Keratinocyte (primary cell): ENCODE measurements around the gene CCDC54. TPM values are rescaled to one million over a fixed set of nuclear protein-coding genes. Genes with fewer than 3 reads are reported as not detected.

Source experiments
- DNase-seq: peaks from one replicate; pipeline ENCODE4 v3.0.0-alpha.2; 2011; ENCODE audit warnings: low read depth, missing footprints, low spot score
- FAIRE-seq: peaks from 2 replicates; lab custom pipeline; 2011; peaks lifted over from hg19 to GRCh38; lab: Jason Lieb, UNC
- H2AFZ ChIP-seq: 2 replicates; pipeline ENCODE4 v1.6.0; 2012; ENCODE audit warnings: low read length, control low read depth, inconsistent platforms; ENCODE audit not compliant: control insufficient read depth
- H3K27ac ChIP-seq: 2 replicates; pipeline ENCODE4 v1.5.1; 2011; ENCODE audit warnings: low read length; ENCODE audit not compliant: control insufficient read depth, insufficient read depth
- H3K27me3 ChIP-seq: 3 replicates; pipeline ENCODE4 v1.6.0; 2011; ENCODE audit warnings: low read length; ENCODE audit not compliant: control insufficient read depth, insufficient read depth; ENCODE audit errors: extremely low read depth
- H3K36me3 ChIP-seq, 2 experiments: 2 replicates in 1 of 2; 3 replicates in 1 of 2; pipeline ENCODE4 v1.5.1; 2011; ENCODE audit warnings: low read length in 2 of 2, mild to moderate bottlenecking in 1 of 2; ENCODE audit not compliant: control insufficient read depth in 2 of 2, insufficient read depth in 2 of 2; ENCODE audit errors: extremely low read depth in 1 of 2
- H3K4me1 ChIP-seq: 3 replicates; pipeline ENCODE4 v1.5.1; 2011; ENCODE audit warnings: low read length; ENCODE audit not compliant: control insufficient read depth, insufficient read depth; ENCODE audit errors: extremely low read depth
- H3K4me2 ChIP-seq: 3 replicates; pipeline ENCODE4 v1.6.0; 2011; ENCODE audit warnings: low read depth, low read length; ENCODE audit not compliant: control insufficient read depth, insufficient read depth; ENCODE audit errors: extremely low read depth
- H3K4me3 ChIP-seq, 3 experiments: fragments of 200-600 bp in 1 of 3; sonication (generic) in 1 of 3; 2 replicates in 2 of 3; 3 replicates in 1 of 3; pipeline ENCODE4 v1.5.1; 2011 to 2016; ENCODE audit warnings: low read length in 3 of 3, mild to moderate bottlenecking in 3 of 3, control low read depth in 2 of 3, inconsistent platforms in 1 of 3, low read depth in 1 of 3, mixed read lengths in 1 of 3, mixed run types in 1 of 3, moderate library complexity in 1 of 3; ENCODE audit not compliant: control insufficient read depth in 2 of 3, insufficient read depth in 2 of 3; ENCODE audit errors: extremely low read depth in 1 of 3
- H3K79me2 ChIP-seq: 2 replicates; pipeline ENCODE4 v1.6.0; 2012; ENCODE audit warnings: low read length; ENCODE audit not compliant: control insufficient read depth, insufficient read depth
- H3K9ac ChIP-seq: 3 replicates; pipeline ENCODE4 v1.6.0; 2011; ENCODE audit warnings: low read length; ENCODE audit not compliant: control insufficient read depth, insufficient read depth; ENCODE audit errors: extremely low read depth
- H3K9me1 ChIP-seq: 3 replicates; pipeline ENCODE4 v1.6.0; 2011; ENCODE audit warnings: low read length; ENCODE audit not compliant: control insufficient read depth, insufficient read depth; ENCODE audit errors: extremely low read depth
- H3K9me3 ChIP-seq: 2 replicates; pipeline ENCODE4 v1.5.1; 2012; ENCODE audit warnings: low read depth, low read length; ENCODE audit not compliant: control insufficient read depth
- H4K20me1 ChIP-seq: 3 replicates; pipeline ENCODE4 v1.6.0; 2011; ENCODE audit warnings: low read length; ENCODE audit not compliant: control insufficient read depth, insufficient read depth; ENCODE audit errors: extremely low read depth
- EZH2 ChIP-seq: IDR thresholded peaks from one replicate; pipeline ENCODE4 v1.6.1; 2012; ENCODE audit warnings: inconsistent platforms, mild to moderate bottlenecking, low read length, moderate library complexity
- dilution Hi-C: fragments of 300-500 bp; cut with MboI; formaldehyde crosslinking; loops from one replicate; pipeline ENCODE4 v1.7.0; 2020; ENCODE audit warnings: low sequenced_read_pairs; ENCODE audit not compliant: extremely low pct_ligation_motif_present
- polyA plus RNA-seq, 5 experiments: library from polyadenylated mRNA; depleted of rRNA in 3 of 5; stranded (reverse) in 3 of 5; stranded (forward) in 1 of 5; unstranded in 1 of 5; fragments of >200 nt; gene quantifications; 1 replicate in 1 of 5; 2 replicates in 3 of 5; 3 replicates in 1 of 5; pipeline versions ENCODE4 v1.2.1 to v1.2.3, GENCODE V29; 2011 to 2012; ENCODE audit warnings: missing spikeins in 2 of 5, low read depth in 1 of 5, low replicate concordance in 1 of 5
- TF ChIP-seq, protein P1 (sequence below), 3 experiments: IDR thresholded peaks in 1 of 3; conservative IDR thresholded peaks in 1 of 3; optimal IDR thresholded peaks in 1 of 3; 2 replicates in 2 of 3; 3 replicates in 1 of 3; pipeline versions ENCODE3 to v1.5.1; 2011; ENCODE audit warnings: low read length in 3 of 3, mild to moderate bottlenecking in 3 of 3, moderate library complexity in 2 of 3, control low read depth in 1 of 3, inconsistent platforms in 1 of 3; ENCODE audit not compliant: insufficient read depth in 2 of 3; ENCODE audit errors: extremely low read depth in 1 of 3

The CCDC54 gene
- polyA plus RNA-seq, 1 donor (not counting 4 experiments of a cell fraction or from before 2014, with no cell fraction given), result not detected

DNA sequence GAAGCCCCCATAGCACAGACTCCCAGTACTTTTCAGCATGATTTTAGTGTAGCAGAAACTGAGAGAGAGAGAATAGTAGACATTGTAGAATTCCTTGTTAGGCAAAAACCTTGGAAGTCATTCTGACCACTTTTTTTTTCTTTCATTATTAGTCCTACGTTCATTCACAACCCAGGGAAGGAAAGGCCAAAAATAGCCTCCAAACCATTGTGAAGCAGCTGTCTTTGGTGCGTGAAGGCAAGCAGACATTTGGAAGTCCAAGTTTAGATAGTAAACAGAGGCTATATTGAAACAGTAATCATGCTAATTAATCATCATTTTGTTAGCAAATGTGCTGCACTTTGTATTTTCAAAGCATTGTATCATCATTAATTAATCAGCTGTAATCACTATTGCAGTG, 34.5 kb downstream of the CCDC54 start:
- Histone ChIP-seq H2AFZ (no peak overlapping the region), H3K27me3 (no peaks in the 10 kb centered on the region), H3K9me3 (peaks cover 2% of the 10 kb centered on the region), H4K20me1 (no peaks in the 10 kb centered on the region), H3K4me3 (no peak overlapping the region), H3K79me2 (no peaks in the 10 kb centered on the region), H3K9ac (no peak overlapping the region), H3K36me3 (no peaks in the 10 kb centered on the region), H3K9me1 (no peaks in the 10 kb centered on the region), H3K4me1 (peaks cover 4% of the 10 kb centered on the region), H3K27ac (no peak overlapping the region), H3K4me2 (no peak overlapping the region)
- FAIRE-seq (no peak), DNase-seq (no peak)
- dilution Hi-C loops, result no loop called here
- no peak for TF ChIP-seq EZH2
- TF ChIP-seq, protein P1, sequence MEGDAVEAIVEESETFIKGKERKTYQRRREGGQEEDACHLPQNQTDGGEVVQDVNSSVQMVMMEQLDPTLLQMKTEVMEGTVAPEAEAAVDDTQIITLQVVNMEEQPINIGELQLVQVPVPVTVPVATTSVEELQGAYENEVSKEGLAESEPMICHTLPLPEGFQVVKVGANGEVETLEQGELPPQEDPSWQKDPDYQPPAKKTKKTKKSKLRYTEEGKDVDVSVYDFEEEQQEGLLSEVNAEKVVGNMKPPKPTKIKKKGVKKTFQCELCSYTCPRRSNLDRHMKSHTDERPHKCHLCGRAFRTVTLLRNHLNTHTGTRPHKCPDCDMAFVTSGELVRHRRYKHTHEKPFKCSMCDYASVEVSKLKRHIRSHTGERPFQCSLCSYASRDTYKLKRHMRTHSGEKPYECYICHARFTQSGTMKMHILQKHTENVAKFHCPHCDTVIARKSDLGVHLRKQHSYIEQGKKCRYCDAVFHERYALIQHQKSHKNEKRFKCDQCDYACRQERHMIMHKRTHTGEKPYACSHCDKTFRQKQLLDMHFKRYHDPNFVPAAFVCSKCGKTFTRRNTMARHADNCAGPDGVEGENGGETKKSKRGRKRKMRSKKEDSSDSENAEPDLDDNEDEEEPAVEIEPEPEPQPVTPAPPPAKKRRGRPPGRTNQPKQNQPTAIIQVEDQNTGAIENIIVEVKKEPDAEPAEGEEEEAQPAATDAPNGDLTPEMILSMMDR (optimal IDR thresholded peaks at IDR 0.05 in 1 of 3, IDR thresholded peaks at IDR 0.05 in 1 of 3, conservative IDR thresholded peaks at IDR 0.05 in 1 of 3; ENCODE audit: extremely low read depth in 1 of 3, insufficient read depth in 2 of 3, low read length in 3 of 3), result no peak

DNA sequence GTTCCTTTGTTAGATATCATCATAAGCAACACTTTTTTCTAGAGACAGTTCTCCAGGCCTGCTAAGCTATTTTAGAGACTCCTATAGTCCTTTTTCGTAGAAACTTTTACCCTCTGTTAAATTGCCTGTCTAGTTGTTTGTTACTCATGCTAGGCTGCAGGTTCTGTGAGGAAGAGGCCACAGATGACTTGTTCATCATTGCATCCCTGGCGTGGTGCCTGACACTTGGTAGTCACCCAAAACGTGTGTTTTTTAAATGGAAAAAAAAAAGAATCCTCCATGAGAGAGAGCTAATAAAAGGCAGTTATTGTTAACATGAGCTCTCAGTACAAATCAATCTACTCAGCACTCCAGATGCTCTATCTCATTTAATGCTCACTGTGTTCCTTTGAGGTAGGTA, 35.1 kb downstream of the CCDC54 start:
- peaks cover 9% of the 10 kb centered on the region for H3K4me1 ChIP-seq
- FAIRE-seq (peak; percentile 66), DNase-seq (no peak)
- no peaks in the 10 kb centered on the region for H3K27me3 ChIP-seq
- no peak overlapping the region for H3K4me3 ChIP-seq
- H3K9me1 ChIP-seq, result no peaks in the 10 kb centered on the region
- no peak overlapping the region for H3K27ac ChIP-seq
- H3K36me3 ChIP-seq, result no peaks in the 10 kb centered on the region
- TF ChIP-seq EZH2, result no peak
- TF ChIP-seq, protein P1 (optimal IDR thresholded peaks at IDR 0.05 in 1 of 3, IDR thresholded peaks at IDR 0.05 in 1 of 3, conservative IDR thresholded peaks at IDR 0.05 in 1 of 3; ENCODE audit: extremely low read depth in 1 of 3, insufficient read depth in 2 of 3, low read length in 3 of 3), result no peak
- dilution Hi-C loops, result no loop called here
- no peak overlapping the region for H3K9ac ChIP-seq
- H3K9me3 ChIP-seq, result peaks cover 2% of the 10 kb centered on the region
- H3K4me2 ChIP-seq, result no peak overlapping the region
- H3K79me2 ChIP-seq, result no peaks in the 10 kb centered on the region
- H4K20me1 ChIP-seq, result no peaks in the 10 kb centered on the region
- no peak overlapping the region for H2AFZ ChIP-seq
